Panc1 (cell line): ENCODE measurements around the gene CMIP. TPM values are rescaled to one million over a fixed set of nuclear protein-coding genes. Genes with fewer than 3 reads are reported as not detected.

Source experiments
- ATAC-seq: fragments of 200-7000 bp; cut with Tn5 transposase; 2 replicates; pipeline ENCODE4 v1.9.1; 2020; ENCODE audit warnings: mild to moderate bottlenecking, moderate library complexity
- BruUV-seq: library from RNA; stranded (reverse); fragments of 400-500 nt; replicated peaks from 2 replicates; lab custom pipeline; 2021; lab: Mats Ljungman, UMichigan
- CTCF ChIA-PET: fragments of 300-600 bp; sonication (Branson Sonifier 250); formaldehyde crosslinking; loops from one replicate; lab custom pipeline; 2022; ENCODE audit warnings: antibody characterized with exemption; lab: Charles Lee
- POLR2A ChIA-PET: fragments of 300-600 bp; sonication (Branson Sonifier 250); formaldehyde crosslinking; loops from one replicate; lab custom pipeline; 2022; ENCODE audit warnings: antibody characterized with exemption; lab: Charles Lee
- DNase-seq: peaks from one replicate; pipeline ENCODE4 v3.0.0-alpha.2; 2010; ENCODE audit warnings: low read depth, low spot score
- H3K27ac ChIP-seq: 2 replicates; pipeline ENCODE4 v1.5.1; 2011; ENCODE audit warnings: mild to moderate bottlenecking, low read length, inconsistent platforms
- H3K27me3 ChIP-seq: fragments of 200-500 bp; sonication (Bioruptor generic); 2 replicates; pipeline ENCODE4 v1.6.0; 2014; ENCODE audit warnings: low read length, inconsistent platforms; ENCODE audit not compliant: control insufficient read depth, insufficient read depth
- H3K36me3 ChIP-seq: fragments of 200-500 bp; sonication (Bioruptor generic); 2 replicates; pipeline ENCODE4 v1.5.1; 2014; ENCODE audit warnings: inconsistent platforms, mild to moderate bottlenecking, low read length, moderate library complexity; ENCODE audit not compliant: control insufficient read depth, insufficient read depth
- H3K4me1 ChIP-seq: 2 replicates; pipeline ENCODE4 v1.5.1; 2011; ENCODE audit warnings: inconsistent platforms, mild to moderate bottlenecking, low read length, moderate library complexity; ENCODE audit not compliant: control insufficient read depth, insufficient read depth
- H3K4me3 ChIP-seq, 2 experiments: 2 replicates each; pipeline ENCODE4 v1.5.1; 2011 to 2012; ENCODE audit warnings: low read depth in 2 of 2, low read length in 2 of 2, mild to moderate bottlenecking in 2 of 2, inconsistent platforms in 1 of 2, moderate library complexity in 1 of 2
- H3K9me3 ChIP-seq: fragments of 200-500 bp; sonication (Bioruptor generic); 2 replicates; pipeline ENCODE4 v1.5.1; 2014; ENCODE audit warnings: low read depth, mild to moderate bottlenecking, inconsistent platforms, low read length, moderate library complexity; ENCODE audit not compliant: control insufficient read depth, insufficient read depth
- POLR2AphosphoS5 ChIP-seq: IDR thresholded peaks from 2 replicates; pipeline ENCODE4 v1.6.1; 2012; ENCODE audit warnings: mild to moderate bottlenecking, low read depth, low read length, moderate library complexity
- SIN3A ChIP-seq: IDR thresholded peaks from 2 replicates; pipeline ENCODE4 v1.6.1; 2012; ENCODE audit warnings: low read depth, mild to moderate bottlenecking, low read length, moderate library complexity, borderline replicate concordance; ENCODE audit not compliant: insufficient read depth
- TCF7L2 ChIP-seq: IDR thresholded peaks from 2 replicates; pipeline ENCODE4 v1.6.1; 2011; ENCODE audit warnings: mild to moderate bottlenecking, low read depth, low read length, inconsistent platforms
- in situ Hi-C: cut with HindIII; loops from 2 replicates; pipeline ENCODE4 v1.10.0; 2016; ENCODE audit warnings: low sequenced_read_pairs, low pct_unique_long_range_greater_than_20kb
- intact Hi-C: fragments of 100-400 bp; cut with micrococcal nuclease; formaldehyde crosslinking; loops from one replicate; pipeline ENCODE4 v1.10.0; 2022; ENCODE audit not compliant: unreplicated experiment
- total RNA-seq: library from RNA; stranded (reverse); gene quantifications from one replicate; pipeline ENCODE4 v1.2.1, GENCODE V29; 2021; ENCODE audit not compliant: unreplicated experiment
- TF ChIP-seq, protein P1 (sequence below), 2 experiments: IDR thresholded peaks; 2 replicates each; pipeline ENCODE4 v1.6.1; 2011 to 2012; ENCODE audit warnings: low read depth in 2 of 2, control low read depth in 1 of 2, low read length in 1 of 2, mild to moderate bottlenecking in 1 of 2, moderate library complexity in 1 of 2; ENCODE audit not compliant: insufficient read depth in 1 of 2
- TF ChIP-seq, protein P2 (sequence below): fragments of 450-650 bp; IDR thresholded peaks from 2 replicates; pipeline ENCODE4 v1.5.1; 2017; ENCODE audit warnings: mild to moderate bottlenecking

The CMIP gene
- total RNA-seq, 1 experiment from 2014 or later: 49.7 TPM

DNA sequence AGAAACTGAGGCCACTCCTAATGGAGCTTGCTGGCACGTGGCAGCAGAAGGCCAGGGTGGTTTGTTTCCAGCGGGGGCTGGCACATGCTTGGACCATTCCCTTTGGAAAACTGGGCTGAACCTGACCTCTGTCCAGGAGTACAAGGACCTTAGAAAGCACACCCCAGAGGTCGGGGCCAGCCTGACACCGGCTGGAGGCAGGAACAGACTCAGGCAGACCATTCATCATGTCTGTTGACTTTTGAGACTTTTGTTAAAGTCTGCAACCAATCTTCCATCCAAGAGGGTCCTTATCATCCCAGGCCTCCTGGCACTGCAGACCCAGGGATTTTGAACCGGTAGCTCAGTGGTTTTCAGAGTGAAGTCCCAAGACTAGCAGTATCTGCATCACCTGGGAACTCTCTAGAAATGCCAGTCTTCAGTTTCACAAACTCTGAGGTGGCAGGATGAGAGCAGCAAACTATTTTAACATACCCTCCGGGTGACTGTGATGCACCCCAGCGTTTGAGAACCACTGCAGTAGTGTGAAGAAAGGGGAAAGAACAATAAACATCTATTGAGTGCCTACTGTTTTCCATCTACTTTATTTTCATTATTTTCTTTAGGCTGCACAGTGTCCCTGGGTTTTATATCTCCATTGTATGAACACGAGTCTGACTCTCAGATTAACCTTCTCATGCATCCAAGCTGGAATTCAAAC, 189.2 kb downstream of the CMIP start:
- Histone ChIP-seq H3K4me3 (no peak overlapping the region), H3K9me3 (no peaks in the 10 kb centered on the region), H3K27ac (no peak overlapping the region), H3K36me3 (no peaks in the 10 kb centered on the region), H3K4me1 (no peaks in the 10 kb centered on the region; the same call in 1 of the 2 replicates), H3K27me3 (no peaks in the 10 kb centered on the region)
- ChIA-PET CTCF (no interaction called here), POLR2A (no interaction called here)
- intact Hi-C loops (no loop called here), in situ Hi-C loops (no loop called here)
- TF ChIP-seq POLR2AphosphoS5: no peak
- TF ChIP-seq TCF7L2: no peak
- TF ChIP-seq, protein P1, sequence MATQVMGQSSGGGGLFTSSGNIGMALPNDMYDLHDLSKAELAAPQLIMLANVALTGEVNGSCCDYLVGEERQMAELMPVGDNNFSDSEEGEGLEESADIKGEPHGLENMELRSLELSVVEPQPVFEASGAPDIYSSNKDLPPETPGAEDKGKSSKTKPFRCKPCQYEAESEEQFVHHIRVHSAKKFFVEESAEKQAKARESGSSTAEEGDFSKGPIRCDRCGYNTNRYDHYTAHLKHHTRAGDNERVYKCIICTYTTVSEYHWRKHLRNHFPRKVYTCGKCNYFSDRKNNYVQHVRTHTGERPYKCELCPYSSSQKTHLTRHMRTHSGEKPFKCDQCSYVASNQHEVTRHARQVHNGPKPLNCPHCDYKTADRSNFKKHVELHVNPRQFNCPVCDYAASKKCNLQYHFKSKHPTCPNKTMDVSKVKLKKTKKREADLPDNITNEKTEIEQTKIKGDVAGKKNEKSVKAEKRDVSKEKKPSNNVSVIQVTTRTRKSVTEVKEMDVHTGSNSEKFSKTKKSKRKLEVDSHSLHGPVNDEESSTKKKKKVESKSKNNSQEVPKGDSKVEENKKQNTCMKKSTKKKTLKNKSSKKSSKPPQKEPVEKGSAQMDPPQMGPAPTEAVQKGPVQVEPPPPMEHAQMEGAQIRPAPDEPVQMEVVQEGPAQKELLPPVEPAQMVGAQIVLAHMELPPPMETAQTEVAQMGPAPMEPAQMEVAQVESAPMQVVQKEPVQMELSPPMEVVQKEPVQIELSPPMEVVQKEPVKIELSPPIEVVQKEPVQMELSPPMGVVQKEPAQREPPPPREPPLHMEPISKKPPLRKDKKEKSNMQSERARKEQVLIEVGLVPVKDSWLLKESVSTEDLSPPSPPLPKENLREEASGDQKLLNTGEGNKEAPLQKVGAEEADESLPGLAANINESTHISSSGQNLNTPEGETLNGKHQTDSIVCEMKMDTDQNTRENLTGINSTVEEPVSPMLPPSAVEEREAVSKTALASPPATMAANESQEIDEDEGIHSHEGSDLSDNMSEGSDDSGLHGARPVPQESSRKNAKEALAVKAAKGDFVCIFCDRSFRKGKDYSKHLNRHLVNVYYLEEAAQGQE (IDR thresholded peaks at IDR 0.05; ENCODE audit: insufficient read depth in 1 of 2, low read depth in 2 of 2, low read length in 1 of 2): no peak
- TF ChIP-seq SIN3A: no peak
- TF ChIP-seq, protein P2, sequence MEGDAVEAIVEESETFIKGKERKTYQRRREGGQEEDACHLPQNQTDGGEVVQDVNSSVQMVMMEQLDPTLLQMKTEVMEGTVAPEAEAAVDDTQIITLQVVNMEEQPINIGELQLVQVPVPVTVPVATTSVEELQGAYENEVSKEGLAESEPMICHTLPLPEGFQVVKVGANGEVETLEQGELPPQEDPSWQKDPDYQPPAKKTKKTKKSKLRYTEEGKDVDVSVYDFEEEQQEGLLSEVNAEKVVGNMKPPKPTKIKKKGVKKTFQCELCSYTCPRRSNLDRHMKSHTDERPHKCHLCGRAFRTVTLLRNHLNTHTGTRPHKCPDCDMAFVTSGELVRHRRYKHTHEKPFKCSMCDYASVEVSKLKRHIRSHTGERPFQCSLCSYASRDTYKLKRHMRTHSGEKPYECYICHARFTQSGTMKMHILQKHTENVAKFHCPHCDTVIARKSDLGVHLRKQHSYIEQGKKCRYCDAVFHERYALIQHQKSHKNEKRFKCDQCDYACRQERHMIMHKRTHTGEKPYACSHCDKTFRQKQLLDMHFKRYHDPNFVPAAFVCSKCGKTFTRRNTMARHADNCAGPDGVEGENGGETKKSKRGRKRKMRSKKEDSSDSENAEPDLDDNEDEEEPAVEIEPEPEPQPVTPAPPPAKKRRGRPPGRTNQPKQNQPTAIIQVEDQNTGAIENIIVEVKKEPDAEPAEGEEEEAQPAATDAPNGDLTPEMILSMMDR: no peak
- no peak for DNase-seq
- no TSS peak for BruUV-seq
- no peak for ATAC-seq

DNA sequence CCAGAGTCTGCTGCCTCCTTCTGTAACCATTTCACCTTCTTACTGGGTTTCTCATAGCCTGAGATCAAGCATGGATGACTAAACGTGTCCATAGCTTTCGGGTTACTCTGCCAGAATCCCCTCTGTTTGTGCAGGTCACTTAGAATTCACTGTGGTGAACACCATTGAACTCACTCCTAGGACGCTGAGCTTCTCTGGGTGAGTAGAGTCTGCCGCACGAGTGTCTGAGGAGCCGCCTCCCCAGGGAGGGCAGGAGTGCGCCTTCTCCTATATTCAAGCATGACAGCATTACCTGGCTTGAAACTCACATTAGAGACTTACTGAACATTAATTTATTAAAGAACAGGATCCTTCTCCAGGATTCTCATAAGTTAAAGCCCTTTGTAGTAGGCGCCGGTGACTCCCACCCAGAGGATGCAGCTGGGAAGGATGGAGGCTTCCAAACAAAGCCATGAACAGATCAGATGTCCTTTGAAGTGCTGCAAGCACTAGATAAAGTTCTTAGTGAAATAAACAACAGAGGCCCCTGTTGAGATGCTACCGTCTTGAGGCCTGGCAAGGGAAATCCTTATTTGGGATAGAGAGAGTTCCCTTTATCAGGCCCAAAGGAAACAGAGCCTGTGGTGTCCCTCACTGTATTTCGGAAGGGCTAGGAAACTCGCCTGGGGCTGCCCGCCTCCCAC, 189.9 kb downstream of the CMIP start:
- Histone ChIP-seq H3K4me3 (no peak overlapping the region), H3K27me3 (no peaks in the 10 kb centered on the region), H3K9me3 (no peaks in the 10 kb centered on the region), H3K4me1 (no peaks in the 10 kb centered on the region; the same call in 1 of the 2 replicates), H3K27ac (no peak overlapping the region), H3K36me3 (no peaks in the 10 kb centered on the region)
- in situ Hi-C loops: no loop called here
- intact Hi-C loops: no loop called here
- ChIA-PET CTCF (no interaction called here), POLR2A (no interaction called here)
- TF ChIP-seq, protein P2: no peak
- TF ChIP-seq, protein P1 (IDR thresholded peaks at IDR 0.05; ENCODE audit: insufficient read depth in 1 of 2, low read depth in 2 of 2, low read length in 1 of 2): no peak
- no peak for TF ChIP-seq SIN3A
- no peak for TF ChIP-seq POLR2AphosphoS5
- no peak for TF ChIP-seq TCF7L2
- no peak for DNase-seq
- no peak for ATAC-seq
- no TSS peak for BruUV-seq
